NOMO-1 (cell line): ENCODE data around the gene ALDH7A1.
A peak's percentile ranks its signal among the peaks of the same experiment; 100 is the strongest.

ENCODE experiments used
- DNase-seq, 2 experiments: peaks; one replicate each; lab custom pipeline; 2025; ENCODE audit not compliant: unreplicated experiment in 2 of 2; lab: John Stamatoyannopoulos, UW

Gene ALDH7A1

DNA sequence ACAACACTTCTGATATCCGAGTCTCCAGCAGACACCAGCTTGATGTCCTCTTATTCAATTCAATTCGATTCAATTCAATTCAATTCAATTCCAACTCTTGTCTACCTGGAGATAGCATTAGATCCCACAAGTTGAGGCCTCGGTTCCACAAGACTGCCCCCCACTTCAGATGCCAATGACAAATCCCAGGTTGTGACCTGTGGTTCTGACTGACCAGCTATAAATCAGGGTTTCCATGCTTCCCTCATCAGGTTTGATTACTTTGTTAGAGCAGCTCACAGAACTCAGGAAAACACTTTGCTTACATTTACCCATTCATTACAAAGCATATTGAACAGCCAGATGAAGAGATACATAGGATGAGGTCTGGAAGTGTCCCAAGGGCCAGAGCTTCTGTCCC lies 82.6 kb downstream of the ALDH7A1 start:
- DNase-seq: no peak

DNA sequence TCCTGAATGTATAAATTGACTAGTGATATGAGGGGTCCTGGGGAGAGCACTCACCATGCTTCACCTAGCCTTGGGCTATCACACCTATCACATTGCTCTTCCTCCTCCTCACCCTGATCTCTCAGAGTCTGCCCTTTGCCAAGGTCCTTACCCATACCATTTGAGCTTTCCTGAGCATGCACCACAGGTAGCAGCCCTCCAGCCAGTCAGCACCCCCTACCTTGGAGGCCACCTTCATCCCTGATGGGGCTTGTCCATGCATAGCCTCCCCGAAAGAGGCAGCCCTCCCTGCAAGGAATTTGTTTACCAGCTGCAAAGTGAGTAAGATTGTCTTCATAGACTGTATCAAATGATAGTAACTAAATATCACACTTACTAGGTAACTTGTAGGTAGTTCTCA lies 83.1 kb downstream of the ALDH7A1 start:
- no peak for DNase-seq

DNA sequence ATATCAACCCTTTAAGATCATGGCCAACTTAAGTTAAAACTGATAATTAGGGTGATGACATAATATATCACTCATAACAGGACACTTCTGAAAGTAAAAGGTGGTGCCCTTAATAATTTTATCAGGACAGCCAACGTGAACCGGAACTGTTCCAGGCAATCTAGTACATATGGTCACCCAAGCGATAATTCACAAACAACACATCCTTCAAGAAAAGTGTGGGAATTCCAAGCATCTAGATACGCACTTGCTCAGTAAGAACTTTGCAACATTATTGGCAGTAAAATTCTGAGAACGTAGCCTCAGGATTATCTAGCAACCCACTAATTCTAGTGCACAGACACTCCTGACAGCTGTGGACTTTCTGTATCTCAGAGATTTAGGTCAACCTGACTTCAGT lies 85.7 kb downstream of the ALDH7A1 start:
- DNase-seq: no peak

DNA sequence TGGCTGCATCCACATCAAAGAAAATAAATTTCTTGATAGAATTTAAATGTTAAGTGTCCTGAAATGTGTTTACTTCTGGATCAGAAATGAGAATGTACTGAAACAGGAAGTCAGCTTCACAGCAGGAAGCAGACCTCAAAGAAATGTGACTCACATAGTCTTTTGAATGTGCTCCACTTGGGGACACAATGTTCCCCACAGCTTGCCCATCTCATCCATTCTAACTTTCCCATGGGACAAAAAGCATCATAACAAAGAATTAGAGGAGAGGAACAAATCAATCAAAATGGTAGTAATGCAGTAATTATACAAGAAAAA lies 86.1 kb downstream of the ALDH7A1 start:
- DNase-seq: peak in 1 of 2 experiments; percentile 66

DNA sequence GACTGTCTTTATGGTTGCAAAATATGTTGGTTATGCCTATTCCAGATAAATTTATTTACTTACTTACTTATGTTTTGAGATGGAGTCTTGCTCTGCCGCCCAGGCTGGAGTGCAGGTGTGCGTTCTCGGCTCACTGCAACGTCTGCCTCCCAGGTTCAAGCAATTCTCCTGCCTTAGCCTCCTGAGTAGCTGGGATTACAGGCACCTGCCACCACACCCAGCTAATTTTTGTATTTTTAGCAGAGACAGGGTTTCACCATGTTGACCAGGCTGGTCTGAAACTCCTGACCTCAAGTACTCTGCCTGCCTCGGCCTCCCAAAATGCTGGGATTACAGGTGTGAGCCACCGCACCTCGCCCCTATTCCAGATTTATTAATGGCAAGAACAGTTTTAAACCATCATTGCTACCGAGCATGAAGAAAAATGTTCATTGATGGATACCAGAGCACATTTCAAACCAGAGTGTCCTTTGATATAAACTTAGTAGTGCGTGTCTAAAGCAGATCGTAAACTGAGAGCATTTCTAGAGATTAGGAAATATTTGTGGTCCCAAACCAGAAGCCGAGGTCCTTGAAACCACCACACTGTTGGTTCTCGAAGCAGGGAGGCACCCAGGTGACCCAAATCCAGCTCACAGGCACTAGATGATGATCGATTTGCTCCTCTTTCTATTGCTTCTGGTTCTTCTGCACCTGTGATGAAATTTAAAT lies 86.6 kb downstream of the ALDH7A1 start:
- DNase-seq: peak in 1 of 2 experiments; percentile 47

DNA sequence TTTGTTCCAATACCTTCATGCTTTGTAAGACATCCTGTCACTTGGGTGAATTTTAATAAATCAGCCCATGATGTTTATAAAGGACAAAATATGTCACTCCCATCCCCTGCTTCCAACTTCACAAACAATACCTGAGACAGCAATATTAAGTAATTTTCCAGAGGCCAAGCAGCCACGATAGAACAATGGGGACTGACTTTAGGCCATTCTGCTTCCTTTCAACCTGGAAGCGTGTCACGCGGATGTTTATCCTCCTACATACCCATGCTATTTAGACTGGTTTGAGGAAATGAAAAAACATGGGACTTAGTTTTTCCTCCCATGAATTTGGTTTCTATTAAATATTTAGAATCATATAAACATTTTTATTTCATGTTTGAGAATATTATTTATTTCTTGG lies 88.9 kb downstream of the ALDH7A1 start:
- no peak for DNase-seq

DNA sequence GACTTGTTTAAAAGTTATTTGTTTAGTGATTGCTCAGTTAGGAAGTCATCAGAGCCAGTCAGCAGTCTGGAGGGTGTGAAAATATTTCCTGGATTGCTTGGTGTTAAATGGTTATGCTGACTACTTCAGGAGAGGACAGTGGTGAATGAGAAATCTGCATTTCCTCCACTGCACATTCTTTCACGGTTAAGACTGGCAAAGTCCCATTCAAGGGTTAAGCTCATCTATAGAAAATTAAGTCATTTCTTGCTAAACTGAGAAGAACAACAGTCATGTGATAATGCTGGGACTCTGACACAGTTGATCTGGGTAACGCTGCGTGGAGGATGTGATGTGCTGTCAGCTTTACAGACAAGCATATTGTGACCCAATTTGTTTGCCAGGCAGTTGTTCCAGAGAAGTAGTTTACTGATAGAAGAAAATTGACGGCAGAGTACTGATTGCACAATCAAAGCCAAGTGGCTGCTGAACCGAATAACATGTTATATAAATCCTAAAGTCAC lies 91.4 kb downstream of the ALDH7A1 start:
- no peak for DNase-seq

DNA sequence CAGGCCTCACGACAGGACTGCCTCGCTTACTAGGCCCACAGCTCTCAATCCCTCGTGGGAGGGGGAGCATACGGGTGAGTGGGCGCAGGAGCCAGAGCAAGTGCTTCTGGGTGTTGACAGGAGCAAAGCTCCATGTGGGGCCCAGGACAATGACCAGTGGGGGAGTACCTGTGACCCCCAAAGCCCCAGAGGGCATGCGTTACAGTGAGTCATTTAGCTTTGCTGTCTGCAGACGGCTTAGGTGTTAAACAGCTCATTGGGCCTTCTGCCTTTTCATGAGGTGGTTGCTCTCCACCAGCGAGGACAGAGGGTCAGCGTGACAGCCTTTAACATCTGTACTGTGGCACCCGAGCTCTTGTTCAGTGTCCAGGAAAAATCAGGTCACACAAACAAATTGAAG lies 93.6 kb downstream of the ALDH7A1 start:
- DNase-seq: no peak

DNA sequence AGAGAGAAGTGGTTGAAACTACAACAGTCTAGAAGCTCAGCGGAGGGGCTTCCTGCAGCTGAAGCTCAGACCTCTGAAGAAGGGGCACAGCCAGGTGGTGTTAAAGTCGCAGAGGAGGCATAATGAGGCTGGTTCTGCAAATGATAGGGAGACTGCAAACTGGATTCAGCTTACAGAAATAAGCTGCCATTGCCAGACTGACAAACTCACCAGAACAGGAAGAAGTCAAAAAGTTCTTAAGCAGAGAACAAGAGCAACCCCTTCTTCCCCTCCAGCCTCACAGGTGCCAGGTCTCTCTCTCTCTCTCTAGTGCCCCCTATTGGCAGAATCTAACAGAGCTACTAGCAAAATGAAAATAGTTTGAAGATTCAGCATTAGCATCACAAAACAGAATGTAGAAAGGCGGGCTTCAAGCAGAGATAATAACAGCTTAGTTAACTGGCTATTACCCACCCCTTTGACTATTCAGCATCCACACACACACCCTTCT lies 95.1 kb downstream of the ALDH7A1 start:
- peak; percentile 3 to 35 for DNase-seq

DNA sequence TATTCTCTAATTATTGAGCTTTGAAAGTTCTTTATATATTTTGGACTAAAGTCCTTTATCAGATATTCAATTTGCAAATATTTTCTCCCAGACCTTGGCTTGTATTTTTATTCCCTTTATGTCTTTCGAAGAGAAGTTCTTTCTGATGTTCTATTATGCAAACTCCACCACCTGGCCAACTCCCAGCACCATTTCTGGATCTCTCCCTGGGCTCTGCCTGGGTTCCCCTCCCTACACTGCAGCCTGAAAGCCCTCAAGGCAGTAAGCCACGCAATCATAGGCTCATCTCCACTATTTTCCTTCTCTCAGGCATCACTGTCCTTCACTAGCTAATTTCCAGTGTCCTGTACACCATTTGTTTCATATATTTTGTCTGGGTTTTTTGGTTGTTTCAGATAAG lies 95.7 kb downstream of the ALDH7A1 start:
- DNase-seq: no peak

DNA sequence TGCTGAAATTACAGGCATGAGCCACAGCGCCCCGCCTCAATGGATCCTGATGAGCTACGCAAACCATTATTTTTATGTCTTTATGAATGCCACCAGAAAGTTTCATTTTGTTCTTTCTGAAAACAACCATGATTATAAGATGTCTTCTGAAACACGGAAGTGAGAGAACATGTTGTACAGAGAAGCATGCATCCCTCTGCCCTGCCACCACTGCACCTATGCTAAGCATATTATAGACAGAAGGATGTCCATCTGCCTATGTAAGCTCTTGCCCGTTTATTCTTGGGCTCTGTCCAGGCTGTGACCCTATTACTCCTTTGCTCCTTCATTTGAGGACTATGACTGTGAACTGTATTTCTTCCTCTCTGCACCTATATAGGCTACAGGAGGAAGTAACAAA lies 97.5 kb downstream of the ALDH7A1 start:
- no peak for DNase-seq

DNA sequence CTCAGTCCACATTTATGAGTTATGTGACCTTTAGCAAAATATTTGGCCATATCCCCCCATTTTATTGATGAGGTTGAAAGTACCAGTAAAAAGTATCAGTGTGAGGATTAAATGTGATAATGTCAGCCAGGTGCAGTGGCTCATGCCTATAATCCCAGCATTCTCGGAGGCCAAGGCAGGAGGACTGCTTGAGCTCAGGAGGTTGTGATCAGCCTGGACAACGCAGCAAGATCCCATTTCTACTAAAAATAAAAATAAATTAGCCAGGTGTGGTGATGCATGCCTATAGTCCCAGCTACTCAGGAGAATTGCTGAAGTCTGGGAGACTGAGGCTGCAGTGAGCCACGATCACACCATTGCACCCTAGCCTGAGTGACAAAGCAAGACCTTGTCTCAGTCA lies 100.6 kb downstream of the ALDH7A1 start:
- no peak for DNase-seq

DNA sequence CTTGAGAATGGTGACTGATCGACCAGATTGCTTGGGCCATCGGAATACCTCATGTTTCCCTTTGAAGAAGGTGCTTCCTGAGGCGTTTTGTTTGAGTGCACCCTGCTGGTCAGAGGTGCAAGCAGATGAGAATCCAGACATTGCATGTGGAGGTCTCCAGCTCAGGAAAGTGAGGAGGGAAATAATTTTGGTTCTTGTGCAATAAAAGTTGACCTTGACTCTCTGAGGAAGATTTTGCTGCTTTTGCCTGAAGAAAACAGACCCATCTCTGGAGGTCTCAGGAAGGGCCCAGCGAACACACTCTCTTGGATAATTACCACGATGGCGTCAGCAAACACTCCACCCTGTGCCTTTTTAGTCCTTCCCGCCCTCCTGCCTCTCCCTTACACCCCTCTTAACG lies 102.1 kb downstream of the ALDH7A1 start:
- DNase-seq: no peak

DNA sequence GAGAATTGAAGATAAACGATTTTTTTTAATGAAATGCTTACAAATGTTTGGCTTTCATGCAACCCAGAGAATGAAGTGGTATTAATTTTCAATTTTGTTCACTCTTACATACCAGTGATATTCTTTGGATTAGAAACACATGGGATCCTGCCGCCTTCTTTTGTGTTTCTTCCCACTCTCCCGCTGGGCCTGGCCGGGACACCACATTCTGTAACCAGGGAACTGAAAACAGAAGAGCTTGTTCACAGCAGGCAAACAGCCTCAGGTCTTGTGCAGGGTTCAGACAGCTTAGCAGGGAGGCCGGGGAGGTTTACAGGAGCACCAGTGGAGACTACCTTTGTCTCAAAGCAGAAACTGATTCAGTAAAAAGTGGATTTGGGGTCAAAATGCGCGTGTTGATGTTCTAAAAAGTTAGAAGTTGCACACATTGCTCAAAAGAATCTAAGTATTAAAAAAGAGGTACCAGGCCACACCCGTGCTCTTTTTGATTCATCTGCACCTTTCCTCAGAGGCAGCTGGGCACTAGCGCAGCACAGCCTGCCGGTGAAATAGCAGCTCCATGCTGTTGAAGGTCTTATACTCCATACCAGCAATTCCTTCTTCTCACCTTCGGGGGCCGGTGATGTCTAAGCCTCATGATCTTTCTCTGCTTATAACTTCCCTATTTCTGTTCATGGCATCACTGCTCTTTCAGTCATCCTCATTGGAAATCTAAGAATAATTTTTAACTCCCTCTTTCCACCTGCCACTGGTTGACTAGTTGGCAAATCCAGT lies 104.7 kb downstream of the ALDH7A1 start:
- DNase-seq: no peak

DNA sequence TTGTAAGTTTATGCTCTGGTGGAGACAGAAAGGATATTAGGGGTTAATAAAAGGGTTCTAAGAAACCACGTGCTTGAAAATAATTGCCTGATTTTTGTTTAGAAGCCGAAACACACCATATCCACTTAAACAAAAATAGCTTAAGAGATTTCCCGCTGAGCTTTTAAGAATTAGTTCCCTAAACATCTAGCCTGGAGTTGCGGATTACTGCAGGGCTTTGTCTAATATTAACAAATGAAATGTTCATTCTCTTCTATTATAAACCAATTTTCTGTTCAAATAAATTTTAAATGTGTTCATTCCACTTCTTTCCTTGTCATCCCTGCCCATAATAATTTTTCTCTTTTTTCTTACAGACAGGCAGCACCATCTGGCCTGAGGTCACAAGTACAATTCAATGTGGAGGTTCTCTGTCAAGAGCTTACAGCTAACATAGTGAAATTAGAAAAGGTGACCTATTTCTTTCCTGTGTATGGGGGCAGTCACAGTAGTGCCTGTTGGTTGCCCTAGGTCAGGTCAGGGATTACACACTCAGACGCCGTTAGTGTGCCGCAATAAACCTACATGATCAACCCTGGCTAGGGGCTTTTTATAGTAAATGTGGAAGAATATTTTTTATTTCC lies 106.5 kb downstream of the ALDH7A1 start:
- no peak for DNase-seq

DNA sequence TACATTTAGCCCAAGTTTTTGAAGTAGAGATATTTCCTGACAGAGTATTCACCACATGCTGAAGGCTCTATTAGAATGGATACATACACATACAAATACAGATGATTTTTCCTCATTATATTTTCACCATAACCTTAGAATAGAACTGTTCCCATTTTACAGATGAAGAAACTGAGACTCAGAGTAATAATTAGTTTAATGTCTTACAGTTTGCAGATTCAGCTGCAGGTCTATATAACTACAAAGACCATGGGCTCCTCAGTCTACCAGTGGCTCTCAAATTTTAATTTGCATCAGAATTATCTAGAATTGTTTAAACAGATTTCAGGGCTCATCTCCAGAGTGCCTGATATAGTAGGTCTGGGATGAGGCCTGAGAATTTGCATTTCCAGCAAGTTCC lies 107.4 kb downstream of the ALDH7A1 start:
- no peak for DNase-seq

DNA sequence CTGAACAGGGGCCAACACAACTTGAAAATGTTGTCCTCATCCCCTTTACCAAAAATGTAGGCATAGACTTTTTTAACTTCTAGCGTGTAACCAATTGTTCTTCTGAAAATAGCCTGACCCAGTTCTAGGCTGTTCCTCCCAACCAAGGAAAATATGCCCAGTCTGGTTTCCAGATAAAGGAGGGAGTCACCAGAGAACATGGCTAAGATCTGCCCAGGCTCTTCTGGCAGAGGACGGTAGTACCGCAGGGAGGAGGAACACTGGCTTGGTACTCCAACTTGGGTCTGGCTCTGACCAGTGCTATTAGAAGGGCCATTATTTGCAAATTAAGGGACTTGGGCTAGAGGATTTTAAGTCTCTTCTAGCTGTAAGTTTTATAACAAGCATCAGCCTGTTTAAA lies 108.7 kb downstream of the ALDH7A1 start:
- DNase-seq: no peak

DNA sequence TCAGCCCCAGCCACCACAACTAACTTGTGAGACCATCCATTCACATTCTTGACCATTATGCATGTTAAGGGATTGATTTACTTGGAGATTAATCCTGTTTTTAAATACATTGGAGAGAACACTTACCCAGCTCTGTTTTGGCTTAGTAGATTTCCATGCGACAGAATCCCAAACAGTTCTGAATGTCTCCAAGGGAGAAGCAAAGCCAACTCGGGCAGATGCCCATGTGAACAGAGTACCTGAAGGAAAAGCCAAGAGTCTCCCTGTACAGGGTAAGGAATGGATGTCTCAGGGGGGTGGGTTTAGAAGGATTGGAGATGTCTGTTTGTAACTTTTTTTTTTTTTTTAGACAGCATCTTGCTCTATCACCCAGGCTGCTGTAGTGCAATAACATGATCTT lies 110.8 kb downstream of the ALDH7A1 start:
- no peak for DNase-seq

DNA sequence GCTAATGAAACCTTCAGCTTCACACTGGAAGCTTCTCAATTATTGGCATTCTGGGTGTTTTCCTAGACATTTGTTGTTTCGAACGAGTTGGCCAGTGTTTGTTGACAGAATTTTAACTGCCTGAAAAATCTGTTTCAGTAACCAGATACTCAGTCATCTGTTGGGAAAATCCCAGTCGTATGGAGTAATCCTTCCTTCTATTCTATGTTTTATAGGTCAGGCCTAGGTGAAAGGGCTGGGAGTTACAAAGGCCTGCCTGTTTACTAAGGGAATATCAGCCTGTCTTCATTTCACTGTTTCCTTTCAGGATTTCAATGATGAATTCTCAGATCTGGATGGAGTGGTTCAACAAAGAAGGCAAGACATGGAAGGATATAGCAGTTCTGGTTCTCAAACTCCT lies 111.9 kb downstream of the ALDH7A1 start:
- no peak for DNase-seq

DNA sequence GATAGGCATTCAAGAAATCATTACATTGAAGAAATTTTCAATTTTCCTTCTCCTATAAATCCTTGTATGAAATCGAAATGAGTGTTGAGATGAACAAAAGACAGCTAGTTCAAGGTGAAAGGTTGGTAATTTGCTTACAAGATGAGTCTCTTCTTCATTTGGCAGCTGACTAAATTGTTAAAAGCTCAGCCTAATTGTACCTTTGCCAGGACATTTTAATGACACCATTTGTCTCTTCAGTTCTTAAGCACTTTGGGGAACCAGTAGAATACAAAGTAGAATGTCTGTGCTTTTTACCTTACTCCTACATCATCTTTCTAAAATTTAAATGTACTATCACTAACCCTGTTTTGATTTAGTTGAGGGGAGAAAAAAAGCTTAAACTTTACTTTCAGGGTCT lies 112.4 kb downstream of the ALDH7A1 start:
- no peak for DNase-seq

DNA sequence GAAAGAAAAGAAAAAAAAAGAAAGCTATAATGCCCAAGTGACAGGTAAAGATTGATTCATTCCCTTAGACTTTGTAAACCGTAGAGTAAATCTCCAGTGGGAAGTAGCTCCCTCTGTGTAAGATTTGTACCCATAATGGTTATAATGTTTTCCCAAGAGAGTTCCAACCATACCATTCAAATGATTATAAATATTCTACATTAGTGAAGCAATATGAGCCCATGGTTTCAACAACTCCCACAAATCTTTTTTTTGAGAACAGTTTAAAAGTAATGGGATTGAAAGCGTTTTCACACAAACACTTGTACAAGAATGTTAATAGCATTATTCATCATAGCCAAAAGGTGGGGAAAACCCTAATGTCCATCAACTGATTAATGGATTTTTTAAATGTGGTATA lies 113.8 kb downstream of the ALDH7A1 start:
- no peak for DNase-seq
